Measurements from ENCODE around the gene HNRNPA2B1.
"Not testable (repeated sequence)": the region's sequence is repeated elsewhere in the genome, so short reads cannot be mapped to it uniquely, and the experiment has no call there.

HNRNPA2B1 gene

GRCh38 chr7:26183545-26184280 lies 16.8 kb downstream of the HNRNPA2B1 start:
- no peak for DNase-seq

- DNase-seq: no peak
These were observed 17.8 kb downstream of the HNRNPA2B1 start for GRCh38 chr7:26182706-26183105.

- DNase-seq: no peak
These were observed 18.3 kb downstream of the HNRNPA2B1 start for GRCh38 chr7:26182283-26182682.

- no peak for DNase-seq
These were observed 18.9 kb downstream of the HNRNPA2B1 start for GRCh38 chr7:26181474-26182227.

- no peak for DNase-seq
These were observed 19.8 kb downstream of the HNRNPA2B1 start for GRCh38 chr7:26180792-26181198.

GRCh38 chr7:26179826-26180497 lies 20.6 kb downstream of the HNRNPA2B1 start:
- no peak for DNase-seq

- DNase-seq: no peak
These were observed 21.1 kb downstream of the HNRNPA2B1 start for GRCh38 chr7:26179422-26179821.

GRCh38 chr7:26178272-26178960 lies 22.1 kb downstream of the HNRNPA2B1 start:
- no peak for DNase-seq

- not testable (repeated sequence) for DNase-seq
These were observed 23.3 kb downstream of the HNRNPA2B1 start for GRCh38 chr7:26177269-26177668.

GRCh38 chr7:26176696-26177095 lies 23.9 kb downstream of the HNRNPA2B1 start:
- not testable (repeated sequence) for DNase-seq

- not testable (repeated sequence) for DNase-seq
These were observed 24.6 kb downstream of the HNRNPA2B1 start for GRCh38 chr7:26175903-26176302.

- DNase-seq: no peak
These were observed 28.5 kb downstream of the HNRNPA2B1 start for GRCh38 chr7:26172048-26172447.

- DNase-seq: no peak
These were observed 28.9 kb downstream of the HNRNPA2B1 start for GRCh38 chr7:26171601-26172000.

GRCh38 chr7:26170663-26171062 lies 29.9 kb downstream of the HNRNPA2B1 start:
- no peak for DNase-seq

- DNase-seq: no peak
These were observed 31.3 kb downstream of the HNRNPA2B1 start for GRCh38 chr7:26169271-26169670.

GRCh38 chr7:26168458-26169023 lies 32.0 kb downstream of the HNRNPA2B1 start:
- DNase-seq: no peak

GRCh38 chr7:26167303-26167934 lies 33.1 kb downstream of the HNRNPA2B1 start:
- DNase-seq: no peak

- DNase-seq: no peak
These were observed 33.8 kb downstream of the HNRNPA2B1 start for GRCh38 chr7:26166684-26167266.

GRCh38 chr7:26165950-26166683 lies 34.4 kb downstream of the HNRNPA2B1 start:
- no peak for DNase-seq

- DNase-seq: not testable (repeated sequence)
These were observed 36.7 kb downstream of the HNRNPA2B1 start for GRCh38 chr7:26163804-26164203.

- DNase-seq: no peak
These were observed 38.1 kb downstream of the HNRNPA2B1 start for GRCh38 chr7:26162431-26162830.
